ENCODE results near the gene CDH2. TPM values are rescaled to one million over a fixed set of nuclear protein-coding genes. Genes with fewer than 3 reads are reported as not detected.

The CDH2 gene
- polyA plus RNA-seq, 1 donor (not counting 4 experiments of a cell fraction or from before 2014, with no cell fraction given): 0.46 TPM

GRCh38 chr18:28027755-28028154 is 149.2 kb downstream of the CDH2 start:
- Histone ChIP-seq H3K27ac (ENCODE audit: control insufficient read depth, insufficient read depth, low read length) (no peak overlapping the region), H3K27me3 (ENCODE audit: control insufficient read depth, extremely low read depth, insufficient read depth, low read length) (no peaks in the 10 kb centered on the region), H3K9ac (ENCODE audit: control insufficient read depth, extremely low read depth, insufficient read depth, low read length) (no peak overlapping the region), H3K4me3 (ENCODE audit: control insufficient read depth in 2 of 3, extremely low read depth in 1 of 3, insufficient read depth in 2 of 3, low read depth in 1 of 3, low read length in 3 of 3) (no peak overlapping the region), H4K20me1 (ENCODE audit: control insufficient read depth, extremely low read depth, insufficient read depth, low read length) (no peaks in the 10 kb centered on the region), H2AFZ (ENCODE audit: control insufficient read depth, low read length) (no peak overlapping the region), H3K9me1 (ENCODE audit: control insufficient read depth, extremely low read depth, insufficient read depth, low read length) (no peaks in the 10 kb centered on the region), H3K4me1 (ENCODE audit: control insufficient read depth, extremely low read depth, insufficient read depth, low read length) (no peaks in the 10 kb centered on the region), H3K79me2 (ENCODE audit: control insufficient read depth, insufficient read depth, low read length) (no peaks in the 10 kb centered on the region), H3K9me3 (ENCODE audit: control insufficient read depth, low read depth, low read length) (no peaks in the 10 kb centered on the region), H3K36me3 (ENCODE audit: control insufficient read depth in 2 of 2, extremely low read depth in 1 of 2, insufficient read depth in 2 of 2, low read length in 2 of 2) (no peaks in the 10 kb centered on the region), H3K4me2 (ENCODE audit: control insufficient read depth, extremely low read depth, insufficient read depth, low read depth, low read length) (no peak overlapping the region)
- DNase-seq (ENCODE audit: low read depth, low spot score) (no peak), FAIRE-seq (no peak)
- TF ChIP-seq EZH2 (IDR thresholded peaks at IDR 0.05; ENCODE audit: low read length): no peak
- TF ChIP-seq CTCF (optimal IDR thresholded peaks at IDR 0.05 in 1 of 3, IDR thresholded peaks at IDR 0.05 in 1 of 3, conservative IDR thresholded peaks at IDR 0.05 in 1 of 3; ENCODE audit: extremely low read depth in 1 of 3, insufficient read depth in 2 of 3, low read length in 3 of 3): no peak
- dilution Hi-C loops (cut with MboI; ENCODE audit: extremely low pct_ligation_motif_present, low sequenced_read_pairs): no loop called here

GRCh38 chr18:28019425-28020108 is 157.4 kb downstream of the CDH2 start:
- Histone ChIP-seq H3K27me3 (ENCODE audit: control insufficient read depth, extremely low read depth, insufficient read depth, low read length) (no peaks in the 10 kb centered on the region), H3K9me1 (ENCODE audit: control insufficient read depth, extremely low read depth, insufficient read depth, low read length) (no peaks in the 10 kb centered on the region), H2AFZ (ENCODE audit: control insufficient read depth, low read length) (no peak overlapping the region), H3K4me2 (ENCODE audit: control insufficient read depth, extremely low read depth, insufficient read depth, low read depth, low read length) (no peak overlapping the region), H3K79me2 (ENCODE audit: control insufficient read depth, insufficient read depth, low read length) (no peaks in the 10 kb centered on the region), H3K4me3 (ENCODE audit: control insufficient read depth in 2 of 3, extremely low read depth in 1 of 3, insufficient read depth in 2 of 3, low read depth in 1 of 3, low read length in 3 of 3) (no peak overlapping the region), H3K4me1 (ENCODE audit: control insufficient read depth, extremely low read depth, insufficient read depth, low read length) (peaks cover 4% of the 10 kb centered on the region), H3K27ac (ENCODE audit: control insufficient read depth, insufficient read depth, low read length) (no peak overlapping the region), H4K20me1 (ENCODE audit: control insufficient read depth, extremely low read depth, insufficient read depth, low read length) (no peaks in the 10 kb centered on the region), H3K36me3 (ENCODE audit: control insufficient read depth in 2 of 2, extremely low read depth in 1 of 2, insufficient read depth in 2 of 2, low read length in 2 of 2) (no peaks in the 10 kb centered on the region), H3K9ac (ENCODE audit: control insufficient read depth, extremely low read depth, insufficient read depth, low read length) (no peak overlapping the region), H3K9me3 (ENCODE audit: control insufficient read depth, low read depth, low read length) (no peaks in the 10 kb centered on the region)
- FAIRE-seq (peak; percentile 67), DNase-seq (ENCODE audit: low read depth, low spot score) (peak; percentile 48)
- TF ChIP-seq CTCF (optimal IDR thresholded peaks at IDR 0.05 in 1 of 3, IDR thresholded peaks at IDR 0.05 in 1 of 3, conservative IDR thresholded peaks at IDR 0.05 in 1 of 3; ENCODE audit: extremely low read depth in 1 of 3, insufficient read depth in 2 of 3, low read length in 3 of 3) (no peak), EZH2 (IDR thresholded peaks at IDR 0.05; ENCODE audit: low read length) (no peak)
- dilution Hi-C loops (cut with MboI; ENCODE audit: extremely low pct_ligation_motif_present, low sequenced_read_pairs): no loop called here

Data from keratinocyte (primary cell).